HG03196 (cell line): Measurements from ENCODE around the gene ASB1.
"Not testable (repeated sequence)": the region's sequence is repeated elsewhere in the genome, so short reads cannot be mapped to it uniquely, and the experiment has no call there.

Experiments used
- ATAC-seq: cut with Tn5 transposase; IDR thresholded peaks from one replicate; pipeline ENCODE4 v1.9.1; 2021; ENCODE audit not compliant: unreplicated experiment

ASB1 gene

DNA sequence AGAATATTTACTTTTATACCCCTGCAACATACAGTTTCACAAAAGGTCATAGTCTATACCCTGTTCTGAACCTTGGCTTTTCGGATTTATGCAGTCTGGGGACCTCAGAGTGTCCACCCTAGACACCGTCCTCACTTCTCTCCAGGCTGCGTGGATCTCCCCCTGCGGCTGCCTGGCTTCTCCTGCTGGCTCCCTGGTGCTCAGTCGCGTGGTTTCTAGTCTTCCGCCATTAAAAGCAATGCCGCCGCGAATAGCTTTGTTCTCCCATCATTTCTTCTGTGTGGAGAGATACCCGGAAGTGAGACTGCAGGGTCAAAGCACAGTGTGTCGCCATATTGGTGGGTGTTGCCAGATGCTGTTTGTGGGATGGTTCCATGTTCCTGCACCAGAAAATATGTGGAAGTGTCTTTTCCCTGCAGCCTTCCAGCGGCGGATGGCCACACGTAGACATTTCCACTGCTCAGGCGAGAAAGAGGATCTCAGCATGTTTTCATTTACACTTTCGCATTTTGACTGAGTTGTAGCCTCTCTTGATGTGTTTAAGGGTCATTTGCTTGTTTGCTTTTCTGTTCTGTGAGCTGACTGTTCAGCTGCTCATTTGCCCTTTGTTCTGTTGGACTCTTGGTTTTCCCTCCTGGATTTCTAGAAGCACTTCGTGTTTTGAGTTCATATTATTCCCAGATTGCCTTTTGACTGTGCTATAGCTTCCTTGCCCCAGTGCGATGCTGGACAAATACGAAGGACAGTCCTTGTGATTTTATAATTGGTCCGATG lies 22.9 kb upstream of the ASB1 start:
- ATAC-seq, result no peak

DNA sequence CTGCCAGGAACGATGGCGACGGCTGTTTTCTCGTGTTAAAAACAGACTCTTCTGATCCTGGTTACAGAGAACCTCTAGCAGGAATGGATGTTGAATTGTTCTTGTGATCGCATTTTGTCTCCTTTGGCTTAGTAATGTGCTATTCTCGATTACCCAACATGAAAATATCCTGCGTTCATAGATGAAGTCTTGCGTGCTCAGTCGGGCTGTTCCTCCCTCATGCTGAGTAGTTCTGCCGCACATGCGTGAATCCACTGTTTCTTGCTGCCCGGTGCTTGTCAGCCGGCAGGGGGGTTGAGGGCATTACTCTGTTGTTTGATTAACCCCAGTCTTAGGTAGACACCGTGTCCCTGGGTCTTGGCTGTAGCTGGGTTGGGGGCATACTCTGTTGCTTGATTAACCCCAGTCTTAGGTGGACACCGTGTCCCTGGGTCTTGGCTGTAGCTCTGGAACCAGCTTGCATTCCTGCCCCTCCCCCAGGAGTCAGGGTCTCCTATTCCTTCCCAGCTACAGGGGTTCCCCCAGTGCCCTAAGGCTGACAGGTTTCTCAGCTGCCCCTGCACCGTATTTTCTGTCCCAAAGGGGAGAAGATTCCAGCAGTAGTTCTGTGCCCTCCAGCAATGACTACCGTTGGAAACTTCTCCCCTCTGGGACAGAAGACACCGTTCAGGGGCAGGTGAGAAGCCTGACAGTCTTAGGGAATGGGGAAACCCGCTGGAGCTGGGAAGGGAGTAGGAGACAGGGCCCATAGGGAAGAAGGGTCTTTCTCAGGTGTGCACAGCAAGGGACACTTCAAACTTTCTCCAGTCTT lies 22.1 kb upstream of the ASB1 start:
- ATAC-seq, result no peak

DNA sequence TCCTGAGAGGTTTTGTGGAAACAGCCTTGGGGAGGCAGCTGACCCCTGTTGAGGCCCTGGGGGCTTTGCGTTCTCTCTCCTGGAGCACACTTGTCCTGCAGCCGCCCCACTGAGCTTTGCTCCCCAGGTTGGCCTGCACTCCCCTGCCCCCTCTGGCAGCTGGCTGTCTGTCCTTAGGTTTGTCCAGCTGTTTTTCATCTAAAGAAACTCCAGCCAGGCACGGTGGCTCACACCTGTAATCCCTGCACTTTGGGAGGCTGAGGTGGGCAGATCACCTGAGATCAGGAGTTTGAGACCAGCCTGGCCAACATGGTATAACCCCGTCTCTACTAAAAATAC lies 21.5 kb upstream of the ASB1 start:
- ATAC-seq, result not testable (repeated sequence)

GRCh38 chr2:238406221-238406997 lies 20.3 kb upstream of the ASB1 start:
- ATAC-seq, result no peak

- no peak for ATAC-seq
Measured at GRCh38 chr2:238406998-238407285, 19.8 kb upstream of the ASB1 start.

- no peak for ATAC-seq
Measured at GRCh38 chr2:238407566-238407965, 19.2 kb upstream of the ASB1 start.

- no peak for ATAC-seq
Measured at GRCh38 chr2:238408615-238409340, 17.9 kb upstream of the ASB1 start.

DNA sequence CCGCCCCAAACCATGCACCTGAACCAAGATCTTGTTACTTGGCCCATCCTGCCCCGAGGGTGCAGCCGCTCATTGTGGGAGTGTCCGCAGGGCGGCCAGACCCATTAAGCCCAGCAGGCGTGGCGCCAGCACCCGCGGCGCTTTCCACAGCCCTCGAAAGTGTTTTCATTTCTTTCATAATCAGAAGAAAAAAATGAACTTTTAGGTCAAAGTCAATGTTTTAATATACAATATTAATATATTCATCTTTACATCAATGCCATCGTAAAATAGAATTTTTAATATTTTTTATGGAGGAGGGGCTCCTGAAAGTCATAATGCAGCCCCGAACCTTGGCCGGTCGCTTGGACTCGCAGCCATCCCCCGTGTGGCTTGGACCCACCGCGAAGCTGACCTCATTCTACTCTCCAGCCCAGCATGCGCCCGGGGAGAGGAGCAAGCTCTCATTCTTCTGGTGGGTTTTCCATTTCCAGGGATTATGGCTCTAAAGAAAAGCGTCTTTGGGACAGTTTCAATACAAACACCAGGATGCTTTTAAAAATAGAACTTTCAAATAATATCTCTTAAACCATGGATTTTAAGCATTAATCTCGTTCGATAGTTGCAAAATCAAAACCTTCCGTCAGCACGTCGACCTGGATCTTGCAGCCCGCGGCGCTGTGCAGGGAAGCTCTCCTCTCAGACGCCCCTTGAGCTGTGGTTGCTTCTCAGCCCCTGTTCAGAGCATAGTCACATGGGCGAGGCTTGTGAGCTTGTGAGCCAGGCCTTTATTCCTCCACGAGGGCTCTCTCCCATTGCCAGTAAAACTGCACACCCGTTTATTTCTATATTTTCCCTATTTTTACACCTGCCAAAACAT lies 17.2 kb upstream of the ASB1 start:
- no peak for ATAC-seq

DNA sequence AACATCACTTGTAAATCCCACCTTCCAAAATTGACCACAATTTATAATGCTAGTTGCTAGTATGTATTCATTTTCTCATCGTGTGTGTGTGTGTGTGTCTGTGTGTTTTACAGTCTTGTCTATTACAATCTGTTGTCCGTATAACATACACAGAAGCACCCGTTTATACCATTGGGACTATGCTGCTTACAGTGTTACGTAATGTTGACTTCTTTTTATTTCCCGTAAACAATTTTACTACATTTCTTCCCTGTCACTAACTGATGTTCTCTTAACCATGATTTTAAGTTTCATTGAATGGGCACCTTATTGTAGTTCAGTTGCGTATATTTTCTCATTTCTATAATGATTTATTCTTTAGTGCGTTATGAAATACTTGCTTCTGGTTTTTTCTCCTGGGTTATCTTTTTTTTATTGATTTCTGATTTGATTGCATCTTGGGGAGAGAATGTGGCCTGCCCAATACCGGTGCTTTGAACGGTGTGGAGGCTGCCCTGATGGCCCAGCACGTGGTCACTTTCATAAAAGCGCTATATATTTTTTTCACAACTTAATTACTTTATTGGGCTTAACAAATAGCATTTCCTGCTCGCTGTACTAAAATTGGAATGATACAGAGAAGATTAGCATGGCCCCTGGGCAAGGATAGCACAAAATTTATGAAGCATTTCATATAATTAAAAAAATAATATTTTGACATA lies 14.5 kb upstream of the ASB1 start:
- no peak for ATAC-seq

GRCh38 chr2:238413368-238413767 lies 13.4 kb upstream of the ASB1 start:
- no peak for ATAC-seq

- no peak for ATAC-seq
Measured at GRCh38 chr2:238415036-238415764, 11.5 kb upstream of the ASB1 start.

DNA sequence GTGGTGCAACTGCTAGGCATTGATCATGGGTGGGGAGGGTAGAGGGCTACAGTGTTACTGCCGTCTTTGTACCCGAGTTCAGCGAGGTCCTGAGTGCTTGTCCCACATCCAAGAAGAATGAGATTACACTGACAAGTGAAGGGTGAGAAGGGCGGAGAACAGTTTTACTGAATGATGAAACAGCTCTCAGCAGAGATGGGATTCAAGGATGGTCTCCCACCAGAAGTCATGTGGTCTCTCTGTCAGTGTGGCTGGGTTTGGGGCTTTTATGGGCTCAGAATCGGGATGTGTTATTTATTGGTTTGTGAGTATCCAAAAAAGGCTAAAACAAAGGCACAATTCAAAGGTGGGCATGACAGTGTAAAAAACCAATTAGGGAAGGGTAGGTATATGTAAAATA lies 10.8 kb upstream of the ASB1 start:
- ATAC-seq, result no peak

DNA sequence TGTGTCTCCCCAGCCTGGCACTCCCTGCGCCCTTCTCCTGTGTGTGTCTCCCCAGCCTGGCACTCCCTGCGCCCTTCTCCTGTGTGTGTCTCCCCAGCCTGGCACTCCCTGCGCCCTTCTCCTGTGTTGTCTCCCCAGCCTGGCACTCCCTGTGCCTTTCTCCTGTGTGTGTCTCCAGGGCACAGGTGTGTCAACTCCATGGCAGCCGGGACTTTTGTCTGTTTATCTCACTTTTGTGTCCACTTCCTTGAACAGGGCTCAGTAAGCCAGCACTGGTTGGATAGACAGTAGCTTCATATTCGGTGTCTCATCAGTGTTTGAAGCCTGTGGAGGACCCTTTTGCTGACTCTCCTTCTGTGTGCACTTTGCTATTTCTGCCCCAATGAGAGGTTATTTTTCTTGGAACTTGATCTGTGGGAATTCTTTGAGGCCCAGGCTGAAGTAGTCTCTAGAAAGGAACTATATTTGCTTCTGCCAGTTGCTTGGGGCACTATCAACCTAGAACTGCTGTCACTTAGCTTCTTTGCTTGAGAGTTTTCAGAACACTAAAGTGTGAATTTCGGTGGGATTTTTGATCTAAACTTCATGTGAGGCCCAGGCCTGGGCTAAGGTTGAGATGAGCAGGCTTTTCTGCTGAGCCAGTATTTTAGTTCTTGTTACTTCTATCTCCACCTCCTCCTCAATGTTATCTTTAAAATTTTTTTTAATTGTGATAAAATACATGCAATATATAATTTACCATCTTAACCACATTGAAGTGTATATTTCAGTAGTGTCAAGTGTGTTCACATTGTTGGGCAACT lies 8.3 kb upstream of the ASB1 start:
- ATAC-seq, result no peak

GRCh38 chr2:238418999-238419546 lies 7.7 kb upstream of the ASB1 start:
- no peak for ATAC-seq

- ATAC-seq, result no peak
Measured at GRCh38 chr2:238420442-238420841, 6.3 kb upstream of the ASB1 start.

- no peak for ATAC-seq
Measured at GRCh38 chr2:238420878-238421694, 5.6 kb upstream of the ASB1 start.

DNA sequence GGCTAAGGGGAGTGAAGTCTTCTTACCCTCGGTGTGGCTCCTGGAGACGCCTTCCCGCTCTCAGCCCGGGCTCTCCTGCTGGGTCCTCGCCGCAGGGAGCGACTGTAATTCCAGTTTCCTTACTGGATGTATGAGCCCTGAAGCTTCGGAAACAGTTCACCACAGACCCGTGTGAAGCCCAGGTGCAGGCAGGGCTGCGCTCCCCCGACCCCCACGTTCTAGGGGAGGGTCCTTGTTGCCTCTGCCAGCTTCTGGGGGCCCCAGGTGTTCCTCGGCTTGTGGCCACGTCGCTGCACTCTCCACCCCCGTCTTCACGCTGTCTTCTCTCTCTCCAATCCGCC lies 5.1 kb upstream of the ASB1 start:
- no peak for ATAC-seq
